Cardiac muscle cell (in vitro differentiated cells and primary cell): ENCODE results near the gene TET2. TPM values are rescaled to one million over a fixed set of nuclear protein-coding genes. Genes with fewer than 3 reads are reported as not detected.

ENCODE experiments used
- DNase-seq, 2 donors: peaks; one replicate each; pipeline versions ENCODE4 v3.0.0 to v3.0.0-alpha.2; 2010 to 2017; ENCODE audit warnings: low read depth in 1 of 2, low spot score in 1 of 2
- H3K27ac ChIP-seq: fragments of 200-600 bp; sonication (generic); 2 replicates; pipeline ENCODE4 v1.5.1; 2016
- H3K27me3 ChIP-seq: fragments of 200-600 bp; sonication (generic); 2 replicates; pipeline ENCODE4 v1.6.0; 2016; ENCODE audit warnings: control low read depth
- H3K36me3 ChIP-seq: fragments of 200-600 bp; sonication (generic); 2 replicates; pipeline ENCODE4 v1.5.1; 2016; ENCODE audit warnings: control low read depth
- H3K4me1 ChIP-seq: fragments of 200-600 bp; sonication (generic); 2 replicates; pipeline ENCODE4 v1.8.1; 2017; ENCODE audit warnings: low read depth, mild to moderate bottlenecking, mixed run types
- H3K4me3 ChIP-seq: fragments of 200-600 bp; sonication (generic); 2 replicates; pipeline ENCODE4 v1.5.1; 2016; ENCODE audit warnings: mild to moderate bottlenecking
- H3K9me3 ChIP-seq: fragments of 200-600 bp; sonication (generic); 2 replicates; pipeline ENCODE4 v1.5.1; 2017; ENCODE audit warnings: low read depth, mild to moderate bottlenecking, control low read depth
- polyA plus RNA-seq: library from polyadenylated mRNA; unstranded; fragments of >200 nt; fragmentation: Nextera tagmentation; extraction: Ambion mirVana; gene quantifications from 2 replicates; pipeline ENCODE4 v1.2.1, GENCODE V29; 2016
- total RNA-seq: library from RNA; depleted of rRNA; stranded (reverse); fragments of >200 nt; gene quantifications from 2 replicates; pipeline ENCODE4 v1.2.3, GENCODE V29; 2016
- TF ChIP-seq, protein P1 (sequence below): IDR thresholded peaks from 2 replicates; pipeline ENCODE4 v1.5.1; 2012; ENCODE audit warnings: low read depth, mild to moderate bottlenecking, low read length

Gene TET2
- total and polyA plus RNA-seq, 2 experiments from 2014 or later: 10.5 to 23.3 TPM

DNA sequence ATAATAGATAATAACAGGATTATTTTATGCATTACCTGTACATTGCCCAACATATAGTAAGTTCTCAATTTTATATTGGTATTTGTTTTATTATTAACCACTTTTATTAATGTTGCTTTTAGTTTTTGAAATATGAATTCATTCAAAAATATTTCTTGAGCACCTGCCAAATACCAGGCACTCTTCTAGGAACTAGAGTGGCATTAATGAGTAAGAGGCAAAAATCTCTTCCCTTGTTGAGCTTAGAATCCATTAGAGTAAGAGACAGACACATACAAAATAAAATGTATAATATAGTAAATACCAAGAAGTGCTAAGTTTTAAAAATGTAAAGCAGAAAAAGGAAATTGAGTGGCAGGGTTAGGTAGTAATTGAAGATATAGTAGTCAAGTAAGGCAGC lies 45.8 kb downstream of the TET2 start:
- no peak overlapping the region for H3K4me3 ChIP-seq
- H3K9me3 ChIP-seq: no peaks in the 10 kb centered on the region
- H3K36me3 ChIP-seq: peaks cover 15% of the 10 kb centered on the region
- DNase-seq: no peak
- no peak overlapping the region for H3K27ac ChIP-seq
- H3K27me3 ChIP-seq: no peaks in the 10 kb centered on the region
- TF ChIP-seq, protein P1, sequence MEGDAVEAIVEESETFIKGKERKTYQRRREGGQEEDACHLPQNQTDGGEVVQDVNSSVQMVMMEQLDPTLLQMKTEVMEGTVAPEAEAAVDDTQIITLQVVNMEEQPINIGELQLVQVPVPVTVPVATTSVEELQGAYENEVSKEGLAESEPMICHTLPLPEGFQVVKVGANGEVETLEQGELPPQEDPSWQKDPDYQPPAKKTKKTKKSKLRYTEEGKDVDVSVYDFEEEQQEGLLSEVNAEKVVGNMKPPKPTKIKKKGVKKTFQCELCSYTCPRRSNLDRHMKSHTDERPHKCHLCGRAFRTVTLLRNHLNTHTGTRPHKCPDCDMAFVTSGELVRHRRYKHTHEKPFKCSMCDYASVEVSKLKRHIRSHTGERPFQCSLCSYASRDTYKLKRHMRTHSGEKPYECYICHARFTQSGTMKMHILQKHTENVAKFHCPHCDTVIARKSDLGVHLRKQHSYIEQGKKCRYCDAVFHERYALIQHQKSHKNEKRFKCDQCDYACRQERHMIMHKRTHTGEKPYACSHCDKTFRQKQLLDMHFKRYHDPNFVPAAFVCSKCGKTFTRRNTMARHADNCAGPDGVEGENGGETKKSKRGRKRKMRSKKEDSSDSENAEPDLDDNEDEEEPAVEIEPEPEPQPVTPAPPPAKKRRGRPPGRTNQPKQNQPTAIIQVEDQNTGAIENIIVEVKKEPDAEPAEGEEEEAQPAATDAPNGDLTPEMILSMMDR: no peak
- peaks cover 36% of the 10 kb centered on the region for H3K4me1 ChIP-seq

DNA sequence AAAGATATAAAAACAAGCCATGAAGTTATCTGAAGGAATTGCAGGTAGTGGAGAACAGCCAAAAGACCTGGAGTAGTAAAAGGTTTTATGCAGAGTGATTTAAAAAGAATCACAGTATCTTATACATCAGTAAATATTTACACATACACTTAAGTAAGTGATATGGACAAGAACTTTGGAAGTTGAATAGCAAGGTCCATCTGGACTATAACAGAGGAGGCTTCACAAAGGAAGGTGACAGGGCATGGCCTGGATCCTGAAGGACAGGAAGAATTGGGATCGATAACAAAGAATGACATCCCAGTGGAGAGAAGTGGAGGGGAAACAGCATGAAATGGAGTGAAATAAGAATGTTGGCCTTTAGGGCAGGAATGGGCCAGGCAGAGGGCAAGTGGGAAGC lies 46.2 kb downstream of the TET2 start:
- H3K36me3 ChIP-seq: peaks cover 15% of the 10 kb centered on the region
- no peaks in the 10 kb centered on the region for H3K27me3 ChIP-seq
- H3K27ac ChIP-seq: no peak overlapping the region
- no peaks in the 10 kb centered on the region for H3K9me3 ChIP-seq
- TF ChIP-seq, protein P1: no peak
- no peak for DNase-seq
- peaks cover 37% of the 10 kb centered on the region for H3K4me1 ChIP-seq
- H3K4me3 ChIP-seq: no peak overlapping the region

DNA sequence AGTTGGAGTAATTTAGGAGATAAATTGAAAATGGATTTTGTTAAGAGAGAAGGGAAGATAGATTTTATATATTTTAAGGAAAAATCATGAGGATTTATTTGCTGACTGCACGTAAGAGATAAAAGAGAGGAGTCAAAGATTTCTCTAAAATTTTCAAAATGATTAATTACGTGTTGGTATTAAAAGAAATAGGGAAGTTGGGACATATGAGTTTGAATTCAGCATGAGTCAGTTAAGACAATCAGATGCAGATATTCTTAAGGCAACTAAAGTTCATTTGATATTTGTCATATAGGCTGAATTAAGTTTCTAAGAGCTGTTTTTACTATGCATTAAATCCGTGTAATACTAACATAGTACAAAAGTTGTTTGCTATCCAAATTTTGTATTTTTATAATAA lies 46.9 kb downstream of the TET2 start:
- H3K27me3 ChIP-seq: no peaks in the 10 kb centered on the region
- peaks cover 15% of the 10 kb centered on the region for H3K36me3 ChIP-seq
- H3K4me3 ChIP-seq: no peak overlapping the region
- H3K4me1 ChIP-seq: peaks cover 37% of the 10 kb centered on the region
- no peaks in the 10 kb centered on the region for H3K9me3 ChIP-seq
- TF ChIP-seq, protein P1: no peak
- DNase-seq: no peak
- no peak overlapping the region for H3K27ac ChIP-seq

DNA sequence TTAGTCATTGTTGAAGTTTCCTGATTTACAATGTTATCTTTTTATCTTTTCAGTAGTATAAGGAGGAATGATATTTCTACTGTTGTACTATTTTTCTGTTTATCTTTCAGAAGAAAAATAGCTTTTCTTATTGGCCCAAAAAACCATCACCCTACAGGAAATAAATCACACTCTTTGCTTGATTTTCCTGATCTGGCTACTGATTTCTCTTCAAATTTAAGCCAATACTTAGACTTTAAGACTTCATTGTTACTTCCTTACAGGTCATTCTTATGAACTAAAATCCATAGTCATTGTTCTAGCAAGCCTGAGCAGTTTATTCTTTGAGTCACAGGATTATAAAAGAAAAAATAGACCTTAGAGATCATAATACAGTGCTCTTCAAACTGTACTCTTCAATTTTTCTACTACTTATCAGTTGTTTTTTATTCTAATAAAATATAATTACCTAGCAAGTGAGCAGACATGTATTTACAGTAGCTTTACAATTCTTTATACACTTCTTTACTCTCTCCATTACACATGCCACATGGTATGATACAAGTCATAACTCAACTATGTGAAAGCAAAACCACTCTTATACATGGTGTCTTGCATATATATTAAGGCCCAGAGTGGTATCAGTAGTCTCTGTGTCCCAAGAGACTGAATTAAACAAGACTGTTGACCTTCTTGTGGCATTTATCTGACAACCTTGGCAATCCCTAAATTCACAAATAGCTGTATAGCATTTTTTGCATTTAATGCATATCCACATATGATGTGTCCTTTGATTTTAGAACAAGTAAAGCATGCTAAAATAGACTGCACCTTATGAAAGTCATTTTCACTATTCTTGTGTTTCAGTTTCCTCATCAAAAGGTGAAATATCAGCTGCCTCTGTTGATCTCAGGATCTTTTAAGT lies 47.9 kb downstream of the TET2 start:
- no peak overlapping the region for H3K27ac ChIP-seq
- H3K36me3 ChIP-seq: peaks cover 15% of the 10 kb centered on the region
- no peak overlapping the region for H3K4me3 ChIP-seq
- H3K27me3 ChIP-seq: no peaks in the 10 kb centered on the region
- TF ChIP-seq, protein P1: no peak
- H3K9me3 ChIP-seq: no peaks in the 10 kb centered on the region
- peaks cover 37% of the 10 kb centered on the region for H3K4me1 ChIP-seq
- DNase-seq: no peak

DNA sequence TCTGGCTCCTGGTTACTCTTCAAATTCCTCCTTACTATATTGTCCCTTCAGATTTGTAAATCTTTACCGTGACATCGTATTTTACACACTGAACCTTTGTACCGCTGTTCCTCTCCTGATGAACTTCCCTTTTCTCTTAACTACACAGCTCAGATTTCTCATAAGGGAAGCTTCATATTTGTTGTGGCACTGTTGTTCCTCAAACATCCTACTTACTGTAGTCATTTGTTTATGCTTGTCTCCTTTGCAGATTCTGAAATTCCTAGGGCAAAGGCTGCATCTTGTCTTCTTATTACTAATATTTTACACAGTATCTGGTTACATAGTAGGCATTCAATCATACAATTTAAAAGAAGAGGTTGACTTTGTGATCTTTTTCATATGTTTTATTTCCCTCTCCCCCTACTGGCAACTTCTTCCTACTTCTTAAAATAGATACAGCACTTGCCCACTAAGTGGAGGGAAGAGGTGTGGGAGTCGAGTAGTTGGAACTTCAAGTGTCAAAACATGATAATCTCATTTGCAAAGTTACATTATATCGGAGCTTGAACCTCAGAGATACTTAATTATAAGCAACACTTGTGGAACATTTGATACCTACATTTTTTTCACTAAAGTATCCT lies 50.0 kb downstream of the TET2 start:
- Histone ChIP-seq H3K27me3 (no peaks in the 10 kb centered on the region), H3K36me3 (peaks cover 10% of the 10 kb centered on the region), H3K9me3 (no peaks in the 10 kb centered on the region), H3K4me1 (peaks cover 32% of the 10 kb centered on the region), H3K27ac (peak overlapping the region; percentile 53), H3K4me3 (no peak overlapping the region)
- TF ChIP-seq, protein P1: peak; percentile 35
- peak in 1 of 2 donors; percentile 35 for DNase-seq
